ENCODE data around the gene DGLUCY.

GRCh38 chr14:91207008-91207407 lies 93.1 kb downstream of the DGLUCY start:
- TF ChIP-seq POLR2A (IDR thresholded peaks at IDR 0.05) (no peak), CTCF (IDR thresholded peaks at IDR 0.05) (no peak), EP300 (IDR thresholded peaks at IDR 0.05) (no peak)

Measured in ovary (tissue), 3 donors.